Urinary bladder (tissue), 4 donors: ENCODE results near the gene MOB3A. TPM values are rescaled to one million over a fixed set of nuclear protein-coding genes. Genes with fewer than 3 reads are reported as not detected.
A peak's percentile ranks its signal among the peaks of the same experiment; 100 is the strongest.

ENCODE experiments used
- DNase-seq: peaks from one replicate; pipeline ENCODE4 v3.0.0-alpha.2; 2015; ENCODE audit errors: extremely low spot score
- H3K27ac ChIP-seq: one replicate; pipeline ENCODE4 v1.5.1; 2013; ENCODE audit warnings: low read depth, mild to moderate bottlenecking, moderate library complexity
- H3K36me3 ChIP-seq: one replicate; pipeline ENCODE4 v1.6.1; 2013; ENCODE audit warnings: mild to moderate bottlenecking, moderate library complexity; ENCODE audit not compliant: insufficient read depth
- H3K4me1 ChIP-seq: one replicate; pipeline ENCODE4 v1.6.1; 2013; ENCODE audit warnings: mild to moderate bottlenecking, moderate library complexity; ENCODE audit not compliant: insufficient read depth
- H3K4me3 ChIP-seq: one replicate; pipeline ENCODE4 v1.5.1; 2013; ENCODE audit warnings: low read depth, low read length
- WGBS: extraction: QIAGEN DNeasy Blood & Tissue Kit; methylation state at CpG from one replicate; pipeline ENCODE4 v1.1.7; 2013; 5-methylcytosine and 5-hydroxymethylcytosine counted together
- polyA plus RNA-seq: library from polyadenylated mRNA; stranded (reverse); fragments of 200-250 nt; gene quantifications from one replicate; pipeline ENCODE4 v1.2.3, GENCODE V29; 2013
- total RNA-seq: library from RNA; depleted of rRNA; stranded (reverse); fragments of >200 nt; gene quantifications from one replicate; pipeline ENCODE4 v1.2.3, GENCODE V29; 2014
- donor health status: healthy with polysubstance abuse.
- donor health status: healthy.

MOB3A gene
- total and polyA plus RNA-seq, 2 donors: 15.9 to 40.1 TPM

DNA sequence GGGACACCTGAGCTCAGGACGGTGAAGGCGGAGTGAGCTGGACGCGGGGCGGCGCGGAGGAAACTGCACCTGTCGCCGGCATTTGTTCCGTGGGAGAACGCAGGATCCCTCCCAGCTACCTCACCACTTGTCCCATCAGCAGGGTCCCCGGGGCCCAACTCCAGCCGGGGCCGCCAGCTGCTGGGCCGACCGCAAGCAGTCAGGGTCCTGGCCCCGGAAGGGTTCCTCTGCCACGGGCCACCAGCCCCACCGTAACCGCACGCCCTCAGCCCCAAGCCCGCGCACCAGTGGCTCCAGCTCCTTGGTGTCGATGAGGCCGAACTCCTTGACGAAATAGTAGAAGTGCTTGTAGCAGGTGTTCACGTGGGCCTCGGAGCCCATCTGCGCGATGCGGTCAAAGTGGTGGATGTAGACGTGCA lies 19.6 kb downstream of the MOB3A start:
- no peak overlapping the region for H3K4me3 ChIP-seq
- 98% methylated on average over 32 of the region's 32 CpGs for WGBS

DNA sequence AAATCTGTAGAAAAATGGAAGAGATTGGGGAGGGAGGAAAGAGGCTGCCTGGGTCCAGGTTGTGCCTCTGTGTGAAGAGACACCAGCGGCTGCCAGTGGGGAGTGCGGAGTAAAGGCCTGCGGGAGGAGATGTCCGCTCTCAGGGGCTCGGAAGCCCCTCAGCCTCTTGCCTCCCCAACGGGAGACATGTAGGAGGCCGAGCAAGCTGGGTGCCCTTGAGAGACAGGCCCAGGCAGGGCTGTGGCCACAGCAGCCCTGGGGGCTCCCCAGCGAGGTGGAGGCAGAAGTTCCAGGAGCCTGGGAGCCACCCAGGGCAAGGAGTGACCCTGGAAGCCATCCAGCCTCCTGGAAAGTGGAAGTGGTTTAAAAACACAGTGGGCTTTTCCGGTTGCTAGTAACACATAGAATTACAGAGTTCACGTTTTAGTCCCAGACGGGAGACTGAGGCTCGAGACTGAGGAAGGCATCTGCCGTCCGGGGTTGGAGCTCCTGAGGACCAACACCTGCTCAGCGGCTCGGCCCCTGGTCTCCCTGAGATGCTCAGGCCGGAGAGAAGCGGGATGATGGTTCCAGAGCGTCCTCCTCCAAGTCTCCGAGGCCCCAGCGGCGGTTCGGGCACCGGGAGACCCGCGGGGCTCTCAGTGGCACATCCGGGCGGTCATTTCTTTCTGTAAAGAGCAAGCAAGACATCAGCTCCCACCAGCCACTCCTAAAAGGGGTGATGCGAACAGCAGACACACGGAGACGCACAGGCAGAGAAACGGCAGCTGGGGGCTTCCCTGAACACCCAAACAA lies 23.2 kb downstream of the MOB3A start:
- WGBS: 89% methylated on average over 32 of the region's 32 CpGs
- H3K4me1 ChIP-seq: no peaks in the 10 kb centered on the region
- DNase-seq: no peak
- no peak overlapping the region for H3K4me3 ChIP-seq
- H3K36me3 ChIP-seq: peaks cover 8% of the 10 kb centered on the region
- H3K27ac ChIP-seq: no peak overlapping the region

More for the DNA sequence above, 19.6 kb downstream of the MOB3A start:
- no peaks in the 10 kb centered on the region for H3K4me1 ChIP-seq
- H3K27ac ChIP-seq: no peak overlapping the region
- peaks cover 10% of the 10 kb centered on the region for H3K36me3 ChIP-seq
- DNase-seq: no peak

DNA sequence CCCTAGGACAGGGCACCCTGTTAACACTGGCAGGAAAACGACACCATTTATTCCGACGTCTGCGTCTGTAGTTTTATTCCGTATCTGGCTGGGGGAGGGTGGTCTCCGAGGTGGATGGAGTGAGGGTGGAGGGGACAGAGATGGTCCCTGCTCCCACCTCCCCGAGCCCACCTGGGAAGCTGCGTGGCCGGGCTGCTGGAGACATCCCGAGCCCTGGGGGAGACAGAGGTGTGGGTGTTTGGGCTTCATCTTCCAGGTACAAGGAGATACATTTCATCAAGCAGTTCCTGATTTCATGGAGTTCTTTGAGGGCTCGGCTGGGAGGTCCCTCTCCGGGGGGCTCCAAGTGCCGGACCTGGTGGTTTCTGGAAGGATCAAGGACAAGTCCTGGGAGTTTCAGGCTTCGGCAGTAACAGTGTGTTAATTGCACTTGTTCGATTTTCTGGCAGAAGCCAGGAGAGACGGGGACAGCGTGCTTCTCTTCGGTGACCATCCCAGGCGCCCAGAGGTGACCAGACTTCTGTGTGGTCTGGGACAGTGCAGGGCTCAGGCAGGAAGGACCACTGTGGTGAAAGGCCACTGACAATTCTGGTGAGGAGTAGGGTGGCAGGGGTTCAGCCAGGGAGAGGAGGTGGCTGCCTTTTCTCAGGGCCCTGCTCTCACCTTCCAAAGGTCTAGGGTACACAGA lies 25.0 kb downstream of the MOB3A start:
- H3K4me3 ChIP-seq: no peak overlapping the region
- no peaks in the 10 kb centered on the region for H3K4me1 ChIP-seq
- H3K27ac ChIP-seq: no peak overlapping the region
- H3K36me3 ChIP-seq: peaks cover 2% of the 10 kb centered on the region
- WGBS: 85% methylated on average over 19 of the region's 19 CpGs
- no peak for DNase-seq

DNA sequence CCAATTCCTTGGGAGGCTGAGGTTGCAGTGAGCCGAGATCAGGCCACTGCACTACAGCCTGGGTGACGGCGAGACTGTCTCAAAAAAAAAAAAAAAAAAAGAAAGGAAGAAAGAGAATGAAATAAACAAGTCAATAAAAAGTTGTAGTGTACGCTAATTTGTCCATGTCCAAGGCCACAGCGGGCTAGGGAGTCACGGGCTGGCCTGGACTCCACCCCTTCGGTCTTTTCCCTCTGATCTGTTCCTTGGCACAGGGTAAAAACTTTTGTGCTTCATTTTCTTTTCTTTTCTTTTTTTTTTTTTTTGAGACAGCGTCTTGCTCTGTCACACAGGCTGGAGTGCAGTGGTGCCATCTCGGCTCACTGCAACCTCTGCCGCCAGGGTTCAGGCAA lies 25.7 kb downstream of the MOB3A start:
- WGBS: 84% methylated on average over 10 of the region's 10 CpGs
- Histone ChIP-seq H3K4me3 (no peak overlapping the region), H3K4me1 (no peaks in the 10 kb centered on the region), H3K36me3 (peaks cover 2% of the 10 kb centered on the region), H3K27ac (no peak overlapping the region)
- no peak for DNase-seq

DNA sequence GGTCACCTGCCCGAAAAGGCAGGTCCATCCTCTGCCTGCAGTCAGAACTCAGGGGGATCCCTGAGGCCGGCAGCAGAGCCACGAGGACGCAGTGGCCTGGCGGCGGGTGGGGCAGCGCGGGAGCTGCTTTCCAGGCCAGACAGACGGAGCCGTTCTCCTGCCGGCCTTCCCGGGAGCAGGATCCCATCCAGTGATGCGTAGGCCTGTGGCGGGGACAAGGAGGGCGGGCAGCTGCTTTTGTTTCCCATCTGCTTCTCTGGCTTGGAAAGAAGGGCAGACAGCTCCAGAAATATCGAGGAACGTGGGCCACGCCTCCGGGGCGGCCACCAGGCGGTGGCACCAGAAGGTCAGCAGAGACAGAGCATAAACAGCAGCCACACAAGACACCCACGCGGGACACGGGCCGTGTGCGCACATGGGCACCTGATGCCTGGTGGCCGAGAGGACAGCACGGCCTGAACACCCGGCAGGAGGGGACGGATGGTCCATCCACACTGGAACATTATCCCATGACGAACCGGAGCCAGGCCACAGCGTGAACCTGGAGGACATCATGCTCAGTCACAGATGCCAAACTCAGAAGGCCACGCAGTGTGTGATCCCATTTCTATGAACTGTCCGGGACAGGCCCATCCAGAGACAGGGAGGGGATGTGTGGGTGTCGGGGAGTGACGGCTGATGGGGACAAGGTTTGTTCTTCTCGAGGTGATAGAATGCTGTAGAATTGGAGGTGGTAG lies 31.2 kb downstream of the MOB3A start:
- 54% methylated on average over 38 of the region's 38 CpGs for WGBS
- Histone ChIP-seq H3K36me3 (no peaks in the 10 kb centered on the region), H3K4me3 (no peak overlapping the region), H3K27ac (no peak overlapping the region), H3K4me1 (no peaks in the 10 kb centered on the region)
- DNase-seq: no peak

DNA sequence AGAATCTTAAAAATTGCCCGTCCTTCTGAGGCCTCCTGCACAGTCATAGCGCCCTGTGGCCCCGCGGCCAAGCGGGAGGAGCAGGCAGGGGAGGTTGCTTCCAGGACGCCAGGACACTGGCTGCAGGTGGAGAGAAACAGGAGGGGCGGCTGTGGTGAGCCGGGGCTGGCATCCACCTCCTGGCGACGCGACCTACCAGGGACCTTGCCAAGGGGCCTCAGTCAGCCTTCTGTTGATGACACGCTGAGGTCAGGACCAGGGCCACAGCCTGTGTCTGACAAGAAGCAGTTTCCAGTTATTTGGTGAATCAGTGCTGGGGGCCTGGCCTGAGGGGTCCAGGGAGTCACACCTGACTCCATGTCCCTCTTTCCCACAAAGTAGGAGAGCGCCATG lies 31.7 kb downstream of the MOB3A start:
- WGBS: 73% methylated on average over 13 of the region's 13 CpGs

DNA sequence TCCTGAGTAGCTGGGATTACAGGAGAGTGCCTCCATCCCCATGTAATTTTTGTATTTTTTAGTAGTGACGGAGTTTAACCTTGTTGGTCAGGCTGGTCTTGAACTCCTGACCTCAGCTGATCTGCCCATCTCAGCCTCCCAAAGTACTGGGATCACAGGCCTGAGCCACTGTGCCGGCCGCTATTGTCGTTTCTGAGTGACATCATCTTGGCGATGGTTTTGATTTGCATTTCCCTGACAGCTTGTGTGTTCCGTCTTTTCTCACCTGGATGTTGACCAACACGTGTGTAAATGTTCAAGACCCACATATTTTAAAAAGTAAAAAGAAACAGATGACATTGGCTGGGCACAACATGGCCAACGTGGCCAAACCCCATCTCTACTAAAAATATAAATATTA lies 32.3 kb downstream of the MOB3A start:
- no peak for DNase-seq
- H3K4me1 ChIP-seq: peaks cover 3% of the 10 kb centered on the region
- no peak overlapping the region for H3K27ac ChIP-seq
- H3K4me3 ChIP-seq: no peak overlapping the region
- 83% methylated on average over 8 of the region's 8 CpGs for WGBS
- no peaks in the 10 kb centered on the region for H3K36me3 ChIP-seq

More for the DNA sequence above, 31.7 kb downstream of the MOB3A start:
- Histone ChIP-seq H3K27ac (no peak overlapping the region), H3K4me1 (peaks cover under 1% of the 10 kb centered on the region), H3K36me3 (no peaks in the 10 kb centered on the region), H3K4me3 (no peak overlapping the region)
- DNase-seq: no peak

DNA sequence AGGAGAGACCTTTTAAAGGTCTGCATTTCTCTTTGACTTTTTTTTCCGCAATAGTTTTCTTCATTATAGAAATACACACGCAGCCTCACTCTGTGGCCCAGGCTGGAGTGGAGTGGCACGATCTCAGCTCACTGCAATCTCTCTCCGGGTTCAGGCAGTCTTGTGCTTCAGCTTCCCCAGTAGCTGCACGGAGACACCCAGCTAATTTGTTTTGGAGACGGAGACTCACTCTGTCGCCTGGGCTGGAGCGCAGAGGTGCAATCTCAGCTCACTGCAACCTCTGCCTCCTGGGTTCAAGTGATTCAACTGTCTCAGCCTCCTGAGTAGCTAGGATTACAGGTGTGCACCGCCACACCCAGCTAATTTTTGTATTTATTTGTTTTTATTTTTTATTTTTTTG lies 33.4 kb downstream of the MOB3A start:
- WGBS: 86% methylated on average over 9 of the region's 9 CpGs
- Histone ChIP-seq H3K27ac (no peak overlapping the region), H3K4me1 (peaks cover 4% of the 10 kb centered on the region), H3K36me3 (no peaks in the 10 kb centered on the region), H3K4me3 (no peak overlapping the region)
- DNase-seq: no peak

DNA sequence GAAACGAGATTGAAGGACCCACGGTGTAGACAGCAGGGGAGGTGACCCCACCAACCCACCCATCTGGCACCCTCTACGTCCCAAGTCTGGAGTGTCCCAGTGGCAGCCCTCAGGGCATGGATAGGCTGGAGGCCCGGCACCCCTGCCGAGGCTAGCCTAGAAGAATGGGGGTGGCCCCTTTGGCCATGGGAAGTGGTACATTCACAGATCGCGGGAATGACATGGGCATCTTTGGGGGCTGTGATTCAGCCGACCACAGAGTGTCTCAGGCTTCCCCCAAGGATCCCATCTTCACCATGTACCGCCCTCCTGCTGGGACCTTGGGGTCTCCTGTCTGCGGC lies 33.8 kb downstream of the MOB3A start:
- H3K27ac ChIP-seq: no peak overlapping the region
- whole genome bisulfite sequencing: 61% methylated on average over 10 of the region's 10 CpGs
- H3K4me1 ChIP-seq: peaks cover 4% of the 10 kb centered on the region
- no peaks in the 10 kb centered on the region for H3K36me3 ChIP-seq
- H3K4me3 ChIP-seq: peak overlapping the region; percentile 46
- DNase-seq: no peak

DNA sequence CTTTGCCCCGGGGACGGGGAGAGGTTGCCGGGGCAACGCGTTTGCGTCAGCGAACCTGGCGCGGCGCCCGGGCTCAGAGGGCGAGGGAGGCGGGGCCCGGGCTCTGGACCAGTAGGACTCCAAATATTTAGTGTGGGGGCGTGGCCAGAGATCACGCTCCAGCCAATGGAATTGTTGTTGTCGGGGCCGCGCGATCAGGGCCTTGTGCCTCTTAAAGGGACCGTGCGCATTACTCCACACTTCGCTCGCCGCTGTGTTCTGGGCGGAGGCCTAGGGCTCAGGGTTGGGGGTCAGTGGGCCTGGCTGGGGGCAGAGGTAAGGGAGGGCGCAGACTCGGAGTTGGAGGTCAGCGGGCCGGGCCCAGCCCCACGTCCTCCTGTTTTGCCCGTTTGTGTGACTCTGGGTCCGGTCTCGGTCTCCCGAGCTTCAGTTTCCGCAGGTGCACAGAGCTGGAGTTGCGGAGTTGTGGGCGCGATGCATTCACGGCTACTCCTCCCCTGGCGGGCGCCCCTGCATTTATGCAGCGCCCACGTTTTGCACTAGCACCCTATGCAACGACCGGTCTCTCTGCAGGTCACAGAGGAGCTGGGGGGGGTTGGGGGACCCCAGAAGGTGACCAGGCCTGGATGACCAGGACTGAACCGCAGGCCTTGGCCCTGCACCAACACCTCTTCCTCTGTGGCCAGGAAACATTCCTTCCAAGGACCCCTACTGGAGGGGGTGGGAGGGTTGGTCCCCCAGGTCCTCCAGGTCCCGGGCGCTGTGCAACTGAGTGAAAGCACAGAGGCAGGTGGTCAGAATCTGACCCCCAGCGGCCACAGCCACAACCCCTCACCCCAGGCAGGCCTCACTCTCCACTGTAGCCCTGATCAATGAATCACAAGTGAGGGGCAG lies 34.4 kb downstream of the MOB3A start:
- Histone ChIP-seq H3K4me1 (peaks cover 6% of the 10 kb centered on the region), H3K4me3 (peak overlapping the region; percentile 46), H3K27ac (peak overlapping the region; percentile 99), H3K36me3 (no peaks in the 10 kb centered on the region)
- DNase-seq: peak; percentile 96
- 2% methylated on average over 50 of the region's 50 CpGs for WGBS

DNA sequence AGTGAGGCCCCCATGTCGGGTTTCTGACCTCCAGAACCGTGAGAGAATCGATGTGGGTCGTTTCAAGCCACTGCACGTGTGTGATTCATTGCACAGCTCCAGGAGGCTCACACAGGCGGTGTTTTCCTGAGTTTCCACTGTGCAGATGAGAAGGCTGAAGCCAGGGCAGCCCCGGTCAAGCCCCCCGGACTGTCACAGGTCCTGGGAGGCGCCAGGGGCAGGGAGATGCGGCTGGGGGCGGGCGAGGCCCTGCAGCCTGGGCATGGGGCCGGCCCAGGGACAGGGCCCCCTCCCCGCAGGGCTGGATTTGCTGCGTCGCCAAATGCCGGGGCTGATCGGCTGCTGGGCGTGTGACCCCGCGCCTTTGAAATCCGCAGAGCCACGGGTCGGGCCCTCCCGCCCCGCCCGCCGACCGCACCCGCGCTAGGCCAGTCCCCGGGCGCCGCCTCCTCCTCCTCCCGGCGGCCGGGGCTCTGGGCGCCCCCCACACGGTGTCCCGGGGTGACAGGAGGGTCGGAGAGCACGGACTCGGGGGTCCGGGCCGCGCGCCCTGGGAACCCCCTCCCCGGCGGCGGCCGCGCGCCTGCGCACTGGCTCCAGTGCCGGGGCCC lies 35.1 kb downstream of the MOB3A start:
- H3K4me1 ChIP-seq: peaks cover 6% of the 10 kb centered on the region
- no peak for DNase-seq

DNA sequence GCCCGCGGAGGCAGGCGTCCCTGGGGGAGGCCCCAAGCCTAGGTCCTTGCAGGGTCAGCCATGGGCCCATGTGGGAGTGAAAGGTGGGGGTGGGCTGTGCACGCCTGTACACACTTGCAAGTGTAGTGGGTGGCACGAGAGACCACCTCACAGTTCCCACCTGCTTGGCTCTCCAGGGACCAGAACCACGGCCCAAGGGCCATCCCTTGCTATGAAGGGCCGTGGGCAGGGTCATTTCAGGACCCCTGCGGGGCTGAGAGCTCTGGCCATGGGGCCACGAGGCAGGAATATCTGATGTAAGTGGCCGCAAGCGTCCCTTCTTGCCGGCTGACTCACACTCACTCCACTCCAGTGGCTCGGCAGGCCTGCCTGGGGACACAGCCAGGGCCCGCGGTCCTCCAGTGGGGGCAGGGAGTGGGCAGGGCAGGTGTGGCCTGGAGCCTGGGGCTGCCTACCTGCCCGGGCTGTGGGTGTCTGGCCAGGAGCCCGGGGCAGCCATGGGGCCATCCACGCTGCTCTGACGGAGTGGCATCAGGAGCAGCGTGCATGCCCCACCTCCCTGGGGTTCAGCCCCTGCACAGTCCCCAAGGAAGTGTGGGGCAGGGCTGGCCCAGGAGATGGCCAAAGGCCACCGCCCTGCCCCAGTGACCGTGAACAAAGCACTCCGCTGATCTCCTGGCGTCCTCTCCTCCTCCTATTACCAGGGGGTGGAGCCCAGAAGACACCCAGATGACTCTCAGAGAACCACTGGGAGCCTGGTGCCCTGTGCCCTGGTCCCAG lies 36.5 kb downstream of the MOB3A start:
- DNase-seq: no peak
- Histone ChIP-seq H3K27ac (peak overlapping the region; percentile 99), H3K36me3 (no peaks in the 10 kb centered on the region), H3K4me3 (no peak overlapping the region), H3K4me1 (peaks cover 6% of the 10 kb centered on the region)
- 41% methylated on average over 24 of the region's 24 CpGs for WGBS

More for the DNA sequence above, 35.1 kb downstream of the MOB3A start:
- H3K27ac ChIP-seq: peak overlapping the region; percentile 99
- no peaks in the 10 kb centered on the region for H3K36me3 ChIP-seq
- peak overlapping the region; percentile 54 for H3K4me3 ChIP-seq
- under 1% methylated on average over 55 of the region's 55 CpGs for WGBS
